Ascending aorta (tissue), 2 donors: ENCODE data around the gene IGLL1. TPM values are rescaled to one million over a fixed set of nuclear protein-coding genes. Genes with fewer than 3 reads are reported as not detected.

ENCODE experiments used
- DNase-seq, 2 donors: peaks; one replicate each; pipeline ENCODE4 v3.0.0-alpha.2; 2019; ENCODE audit warnings: low spot score in 2 of 2
- H3K27ac ChIP-seq, 2 donors: fragments of 200-600 bp; sonication (generic); one replicate each; pipeline ENCODE4 v1.5.1; 2016 to 2017; ENCODE audit warnings: mild to moderate bottlenecking in 1 of 2
- H3K27me3 ChIP-seq: fragments of 200-600 bp; sonication (generic); one replicate; pipeline ENCODE4 v1.5.1; 2017
- H3K36me3 ChIP-seq, 2 donors: fragments of 200-600 bp; sonication (generic); one replicate each; pipeline ENCODE4 v1.5.1; 2016
- H3K4me1 ChIP-seq, 2 donors: fragments of 200-600 bp; sonication (generic); one replicate each; pipeline ENCODE4 v1.5.1; 2016 to 2017; ENCODE audit warnings: mild to moderate bottlenecking in 1 of 2
- H3K4me3 ChIP-seq, 2 donors: fragments of 200-600 bp; sonication (generic); one replicate each; pipeline ENCODE4 v1.5.1; 2016 to 2017; ENCODE audit warnings: mild to moderate bottlenecking in 1 of 2
- H3K9me3 ChIP-seq, 2 donors: fragments of 200-600 bp; sonication (generic); one replicate each; pipeline ENCODE4 v1.5.1; 2016
- CTCF ChIP-seq, 3 experiments: fragments of 200-600 bp in 2 of 3; fragments of 450-650 bp in 1 of 3; sonication (generic) in 2 of 3; IDR thresholded peaks; one replicate each; pipeline ENCODE4 v1.5.1; 2016 to 2019; ENCODE audit warnings: antibody characterized with exemption in 3 of 3, mild to moderate bottlenecking in 1 of 3, moderate library complexity in 1 of 3
- intact Hi-C: fragments of 100-400 bp; cut with DNase I; formaldehyde crosslinking; loops from one replicate; pipeline ENCODE4 v1.15.1; 2023
- total RNA-seq: library from RNA; depleted of rRNA; stranded (reverse); fragments of >200 nt; gene quantifications from one replicate; pipeline ENCODE4 v1.1.0, GENCODE V29; 2016

Gene IGLL1
- total RNA-seq, 1 donor from 2014 or later = not detected

- no peak for TF ChIP-seq CTCF (IDR thresholded peaks at IDR 0.05)
- DNase-seq = no peak
- intact Hi-C loops = no loop called here
Measured at GRCh38 chr22:23591846-23592245, 11.8 kb upstream of the IGLL1 start.

GRCh38 chr22:23591201-23591791 lies 11.2 kb upstream of the IGLL1 start:
- Histone ChIP-seq H3K36me3 (no peaks in the 10 kb centered on the region), H3K27ac (no peak overlapping the region), H3K27me3 (no peaks in the 10 kb centered on the region), H3K9me3 (no peaks in the 10 kb centered on the region), H3K4me3 (no peak overlapping the region), H3K4me1 (no peaks in the 10 kb centered on the region)
- DNase-seq = no peak
- TF ChIP-seq CTCF (IDR thresholded peaks at IDR 0.05) = peak; percentile 25 to 51 (median 45)
- intact Hi-C loops = no loop called here

More at GRCh38 chr22:23591846-23592245, 11.8 kb upstream of the IGLL1 start:
- Histone ChIP-seq H3K4me1 (no peaks in the 10 kb centered on the region), H3K27me3 (no peaks in the 10 kb centered on the region), H3K9me3 (no peaks in the 10 kb centered on the region), H3K36me3 (no peaks in the 10 kb centered on the region), H3K27ac (no peak overlapping the region), H3K4me3 (no peak overlapping the region)

- no peak for DNase-seq
- intact Hi-C loops = no loop called here
- Histone ChIP-seq H3K27me3 (no peaks in the 10 kb centered on the region), H3K9me3 (no peaks in the 10 kb centered on the region), H3K27ac (no peak overlapping the region), H3K4me3 (no peak overlapping the region), H3K4me1 (no peaks in the 10 kb centered on the region), H3K36me3 (no peaks in the 10 kb centered on the region)
- no peak for TF ChIP-seq CTCF (IDR thresholded peaks at IDR 0.05)
Measured at GRCh38 chr22:23583836-23584235, 3.7 kb upstream of the IGLL1 start.

GRCh38 chr22:23583153-23583552 lies 3.1 kb upstream of the IGLL1 start:
- H3K4me1 ChIP-seq = no peaks in the 10 kb centered on the region
- no peaks in the 10 kb centered on the region for H3K36me3 ChIP-seq
- intact Hi-C loops = no loop called here
- no peaks in the 10 kb centered on the region for H3K27me3 ChIP-seq
- no peaks in the 10 kb centered on the region for H3K9me3 ChIP-seq
- no peak for TF ChIP-seq CTCF (IDR thresholded peaks at IDR 0.05)
- no peak for DNase-seq
- H3K27ac ChIP-seq = no peak overlapping the region
- H3K4me3 ChIP-seq = no peak overlapping the region

GRCh38 chr22:23581260-23581650 lies 1.2 kb upstream of the IGLL1 start:
- no peaks in the 10 kb centered on the region for H3K27me3 ChIP-seq
- H3K4me1 ChIP-seq = no peaks in the 10 kb centered on the region
- TF ChIP-seq CTCF (IDR thresholded peaks at IDR 0.05) = no peak
- no peaks in the 10 kb centered on the region for H3K36me3 ChIP-seq
- H3K9me3 ChIP-seq = no peaks in the 10 kb centered on the region
- H3K27ac ChIP-seq = no peak overlapping the region
- H3K4me3 ChIP-seq = no peak overlapping the region
- DNase-seq = no peak
- intact Hi-C loops = no loop called here
